Liver (tissue), 9 donors: ENCODE measurements around the gene KLC3. TPM values are rescaled to one million over a fixed set of nuclear protein-coding genes. Genes with fewer than 3 reads are reported as not detected.

Experiments
- DNase-seq: peaks from one replicate; pipeline ENCODE4 v3.0.0-alpha.2; 2017; ENCODE audit warnings: low spot score
- H3K27ac ChIP-seq, 2 donors: one replicate each; pipeline ENCODE4 v1.7.0; 2013; ENCODE audit warnings: inconsistent platforms in 2 of 2, low read length in 2 of 2, control low read depth in 1 of 2, low read depth in 1 of 2, mild to moderate bottlenecking in 1 of 2
- H3K27me3 ChIP-seq, 4 donors: one replicate each; pipeline versions ENCODE4 v1.6.1 to v1.7.0; 2013; ENCODE audit warnings: low read length in 3 of 4, inconsistent platforms in 1 of 4, mild to moderate bottlenecking in 1 of 4, moderate library complexity in 1 of 4; ENCODE audit not compliant: control insufficient read depth in 4 of 4, insufficient read depth in 4 of 4
- H3K36me3 ChIP-seq, 4 donors: one replicate each; pipeline versions ENCODE4 v1.6.1 to v1.7.0; 2013; ENCODE audit warnings: low read length in 3 of 4, mild to moderate bottlenecking in 3 of 4, low read depth in 1 of 4, moderate library complexity in 1 of 4; ENCODE audit not compliant: control insufficient read depth in 4 of 4, insufficient read depth in 3 of 4
- H3K4me1 ChIP-seq, 4 donors: one replicate each; pipeline versions ENCODE4 v1.6.1 to v1.7.0; 2013; ENCODE audit warnings: low read length in 3 of 4, mild to moderate bottlenecking in 3 of 4, moderate library complexity in 1 of 4; ENCODE audit not compliant: control insufficient read depth in 4 of 4, insufficient read depth in 4 of 4
- H3K4me3 ChIP-seq, 3 donors: one replicate each; pipeline versions ENCODE4 v1.6.1 to v1.7.0; 2013; ENCODE audit warnings: low read length in 3 of 3, control low read depth in 1 of 3, low read depth in 1 of 3, mild to moderate bottlenecking in 1 of 3
- H3K9ac ChIP-seq, 2 donors: one replicate each; pipeline ENCODE4 v1.7.0; 2013; ENCODE audit warnings: low read length in 2 of 2, mild to moderate bottlenecking in 2 of 2, moderate library complexity in 2 of 2, control low read depth in 1 of 2, low read depth in 1 of 2
- H3K9me3 ChIP-seq, 4 donors: one replicate each; pipeline versions ENCODE4 v1.6.1 to v1.7.0; 2013; ENCODE audit warnings: low read length in 3 of 4; ENCODE audit not compliant: control insufficient read depth in 4 of 4
- ATF3 ChIP-seq: IDR thresholded peaks from 2 replicates; pipeline ENCODE4 v1.6.1; 2016; ENCODE audit warnings: antibody characterized with exemption
- CTCF ChIP-seq: fragments of 150-350 bp; IDR thresholded peaks from 2 replicates; pipeline ENCODE4 v1.5.1; 2017; ENCODE audit warnings: improper control_type of control experiment, low read depth, low read length; ENCODE audit not compliant: missing input control
- EGR1 ChIP-seq, 2 donors: IDR thresholded peaks; 2 replicates each; pipeline ENCODE4 v1.6.1; 2016 to 2018; ENCODE audit warnings: antibody characterized with exemption in 2 of 2, low read depth in 2 of 2
- FOXA1 ChIP-seq: IDR thresholded peaks from 2 replicates; pipeline ENCODE4 v1.6.1; 2016; ENCODE audit warnings: antibody characterized with exemption
- FOXA2 ChIP-seq: IDR thresholded peaks from 2 replicates; pipeline ENCODE4 v1.6.1; 2016; ENCODE audit warnings: antibody characterized with exemption
- GABPA ChIP-seq, 2 donors: IDR thresholded peaks in 1 of 2; conservative IDR thresholded peaks in 1 of 2; 2 replicates each; pipeline ENCODE4 v1.6.1; 2016; ENCODE audit warnings: antibody characterized with exemption in 2 of 2, mild to moderate bottlenecking in 1 of 2, moderate library complexity in 1 of 2
- HNF4A ChIP-seq, 2 donors: conservative IDR thresholded peaks; 2 replicates each; pipeline ENCODE4 v1.6.1; 2016; ENCODE audit warnings: antibody characterized with exemption in 2 of 2, mild to moderate bottlenecking in 2 of 2
- HNF4G ChIP-seq: IDR thresholded peaks from 2 replicates; pipeline ENCODE4 v1.6.1; 2016; ENCODE audit warnings: antibody characterized with exemption
- JUND ChIP-seq, 2 donors: IDR thresholded peaks; 2 replicates each; pipeline ENCODE4 v1.6.1; 2016; ENCODE audit warnings: antibody characterized with exemption in 2 of 2
- NR2F2 ChIP-seq: IDR thresholded peaks from 2 replicates; pipeline ENCODE4 v1.6.1; 2016; ENCODE audit warnings: antibody characterized with exemption
- RAD21 ChIP-seq, 2 donors: IDR thresholded peaks; 2 replicates each; pipeline ENCODE4 v1.6.1; 2016; ENCODE audit warnings: antibody characterized with exemption in 2 of 2, mild to moderate bottlenecking in 2 of 2
- REST ChIP-seq: IDR thresholded peaks from 2 replicates; pipeline ENCODE4 v1.6.1; 2016; ENCODE audit warnings: antibody characterized with exemption, mild to moderate bottlenecking
- RXRA ChIP-seq, 2 donors: IDR thresholded peaks; 2 replicates each; pipeline ENCODE4 v1.6.1; 2017 to 2018; ENCODE audit warnings: antibody characterized with exemption in 2 of 2, mild to moderate bottlenecking in 1 of 2
- SP1 ChIP-seq: IDR thresholded peaks from 2 replicates; pipeline ENCODE4 v1.6.1; 2018; ENCODE audit warnings: antibody characterized with exemption, mild to moderate bottlenecking
- TAF1 ChIP-seq: conservative IDR thresholded peaks from 2 replicates; pipeline ENCODE4 v1.6.1; 2016; ENCODE audit warnings: antibody characterized with exemption, mild to moderate bottlenecking
- YY1 ChIP-seq: IDR thresholded peaks from 2 replicates; pipeline ENCODE4 v1.6.1; 2016; ENCODE audit warnings: antibody characterized with exemption, mild to moderate bottlenecking
- WGBS: extraction: QIAGEN DNeasy Blood & Tissue Kit; methylation state at CpG from one replicate; pipeline ENCODE4 v1.1.7; 2013; 5-methylcytosine and 5-hydroxymethylcytosine counted together
- polyA plus RNA-seq, 2 donors: library from polyadenylated mRNA; stranded (reverse) in 1 of 2; unstranded in 1 of 2; fragments of 200-250 nt in 1 of 2; fragments of >200 nt in 1 of 2; fragmentation: Nextera tagmentation in 1 of 2; extraction: Ambion mirVana in 1 of 2; gene quantifications; one replicate each; pipeline versions ENCODE4 v1.2.1 to v1.2.3, GENCODE V29; 2013 to 2015
- total RNA-seq, 2 donors: library from RNA; depleted of rRNA; stranded (reverse); fragments of >200 nt; gene quantifications; one replicate each; pipeline ENCODE4 v1.2.3, GENCODE V29; 2014
- TF ChIP-seq, protein P1 (sequence below): IDR thresholded peaks from 2 replicates; pipeline ENCODE4 v1.6.1; 2016; ENCODE audit warnings: antibody characterized with exemption
- TF ChIP-seq, protein P2 (sequence below): IDR thresholded peaks from 2 replicates; pipeline ENCODE4 v1.6.1; 2016; ENCODE audit warnings: antibody characterized with exemption
- donor health status: healthy.
- donor health status: healthy.
- donor health status: healthy.
- donor health status: healthy.
- donor health status: healthy.

The KLC3 gene
- total and polyA plus RNA-seq, 4 donors: 0.08 to 1.3 (median 0.08) TPM; not detected in 1

- Histone ChIP-seq H3K27ac (no peak overlapping the region), H3K27me3 (no peaks in the 10 kb centered on the region), H3K4me3 (no peak overlapping the region), H3K4me1 (no peaks in the 10 kb centered on the region), H3K9me3 (no peaks in the 10 kb centered on the region), H3K36me3 (peaks cover 0 to 18% (median 3%) of the 10 kb centered on the region in 4 donors), H3K9ac (no peak overlapping the region)
- WGBS: 94% methylated on average over 44 of the region's 44 CpGs
- TF ChIP-seq JUND (IDR thresholded peaks at IDR 0.05) (no peak), TAF1 (no peak), FOXA2 (no peak), FOXA1 (no peak), NR2F2 (no peak), CTCF (no peak), GABPA (IDR thresholded peaks at IDR 0.05 in 1 of 2, conservative IDR thresholded peaks at IDR 0.05 in 1 of 2) (no peak), ATF3 (no peak), HNF4G (no peak), YY1 (no peak), RXRA (IDR thresholded peaks at IDR 0.05) (no peak), HNF4A (conservative IDR thresholded peaks at IDR 0.05) (no peak), RAD21 (IDR thresholded peaks at IDR 0.05) (no peak), EGR1 (IDR thresholded peaks at IDR 0.05; ENCODE audit: low read depth in 2 of 2) (no peak), SP1 (no peak)
- TF ChIP-seq, protein P1, sequence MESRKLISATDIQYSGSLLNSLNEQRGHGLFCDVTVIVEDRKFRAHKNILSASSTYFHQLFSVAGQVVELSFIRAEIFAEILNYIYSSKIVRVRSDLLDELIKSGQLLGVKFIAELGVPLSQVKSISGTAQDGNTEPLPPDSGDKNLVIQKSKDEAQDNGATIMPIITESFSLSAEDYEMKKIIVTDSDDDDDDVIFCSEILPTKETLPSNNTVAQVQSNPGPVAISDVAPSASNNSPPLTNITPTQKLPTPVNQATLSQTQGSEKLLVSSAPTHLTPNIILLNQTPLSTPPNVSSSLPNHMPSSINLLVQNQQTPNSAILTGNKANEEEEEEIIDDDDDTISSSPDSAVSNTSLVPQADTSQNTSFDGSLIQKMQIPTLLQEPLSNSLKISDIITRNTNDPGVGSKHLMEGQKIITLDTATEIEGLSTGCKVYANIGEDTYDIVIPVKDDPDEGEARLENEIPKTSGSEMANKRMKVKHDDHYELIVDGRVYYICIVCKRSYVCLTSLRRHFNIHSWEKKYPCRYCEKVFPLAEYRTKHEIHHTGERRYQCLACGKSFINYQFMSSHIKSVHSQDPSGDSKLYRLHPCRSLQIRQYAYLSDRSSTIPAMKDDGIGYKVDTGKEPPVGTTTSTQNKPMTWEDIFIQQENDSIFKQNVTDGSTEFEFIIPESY: no peak
- TF ChIP-seq, protein P2, sequence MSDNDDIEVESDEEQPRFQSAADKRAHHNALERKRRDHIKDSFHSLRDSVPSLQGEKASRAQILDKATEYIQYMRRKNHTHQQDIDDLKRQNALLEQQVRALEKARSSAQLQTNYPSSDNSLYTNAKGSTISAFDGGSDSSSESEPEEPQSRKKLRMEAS: no peak
- DNase-seq: no peak
Measured at GRCh38 chr19:45363861-45364459, 23.4 kb downstream of the KLC3 start.

DNA sequence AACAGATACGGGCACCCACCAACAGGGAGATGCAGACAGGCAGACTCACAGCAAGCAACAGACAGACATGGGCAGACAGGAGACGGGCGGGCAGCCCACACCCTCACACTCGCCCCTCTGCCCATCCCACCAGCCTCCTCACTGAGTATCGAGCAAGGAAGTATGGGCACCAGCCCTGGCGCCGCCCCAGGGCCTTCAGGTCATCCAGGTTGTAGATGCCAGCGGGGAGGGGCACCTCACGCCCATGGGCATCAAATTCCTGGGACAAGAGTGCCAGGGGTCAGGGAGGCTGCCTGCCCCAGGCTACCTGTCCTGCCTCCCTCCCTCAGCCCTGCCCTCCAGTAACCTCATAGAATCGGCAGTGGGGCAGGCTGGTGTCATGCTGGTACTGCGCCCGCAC lies 24.1 kb downstream of the KLC3 start:
- DNase-seq: no peak
- H3K27ac ChIP-seq: no peak overlapping the region
- H3K4me1 ChIP-seq: peaks cover 0 to 3% (median under 1%) of the 10 kb centered on the region in 4 donors
- H3K36me3 ChIP-seq: peaks cover 0 to 14% (median 3%) of the 10 kb centered on the region in 4 donors
- no peaks in the 10 kb centered on the region for H3K27me3 ChIP-seq
- no peak overlapping the region for H3K9ac ChIP-seq
- H3K4me3 ChIP-seq: no peak overlapping the region
- no peaks in the 10 kb centered on the region for H3K9me3 ChIP-seq
- WGBS: 93% methylated on average over 12 of the region's 12 CpGs
- TF ChIP-seq REST: no peak
